CD4-positive, alpha-beta T cell treated with Interleukin-17A for 1 hour (primary cell): ENCODE measurements around the gene CHAF1A.

Experiments used
- DNase-seq: peaks from one replicate; pipeline ENCODE4 v3.0.0-alpha.2; 2020

Gene CHAF1A

DNA sequence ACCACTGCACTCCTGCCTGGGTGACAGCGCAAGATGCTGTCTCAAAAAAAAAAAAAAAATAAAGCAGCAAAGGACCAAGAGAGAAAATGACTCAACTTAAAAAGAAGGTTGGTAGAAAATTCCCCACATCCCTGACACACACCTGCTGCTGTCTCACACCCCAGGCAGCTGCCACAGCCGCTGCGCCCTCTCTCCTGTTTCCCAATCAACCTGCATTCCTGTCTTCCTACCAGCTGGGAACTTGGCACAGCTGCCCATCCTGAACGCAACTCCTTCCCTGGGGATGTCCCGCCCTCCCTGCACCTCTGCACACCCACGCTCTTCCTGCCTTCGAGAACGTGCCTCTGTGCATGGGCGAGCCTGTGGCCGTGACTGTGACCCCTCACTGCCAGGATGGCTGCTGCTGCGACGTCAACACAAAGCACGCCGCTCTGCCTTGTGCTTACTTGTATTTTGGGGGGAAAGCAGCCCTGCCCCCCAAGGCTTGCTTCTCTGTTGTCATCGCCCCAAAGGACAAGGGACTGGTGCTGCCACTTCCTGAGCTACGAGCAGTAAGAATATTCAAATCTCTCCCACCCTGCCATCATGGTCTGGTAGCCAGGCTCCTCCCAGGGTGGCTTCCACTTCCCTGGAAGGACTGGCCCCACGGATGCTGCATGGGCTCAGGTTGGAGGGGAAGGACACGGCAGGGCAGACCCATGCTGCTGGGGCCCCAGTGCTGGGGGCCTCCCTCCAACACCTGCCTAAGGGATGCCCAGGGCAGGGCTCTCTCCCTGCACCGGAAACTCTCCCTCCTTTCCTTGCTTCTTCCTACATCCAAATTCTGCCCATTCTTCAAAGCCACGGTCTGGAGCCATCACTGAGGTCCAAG, 22.8 kb upstream of the CHAF1A start:
- peak; percentile 28 for DNase-seq

DNA sequence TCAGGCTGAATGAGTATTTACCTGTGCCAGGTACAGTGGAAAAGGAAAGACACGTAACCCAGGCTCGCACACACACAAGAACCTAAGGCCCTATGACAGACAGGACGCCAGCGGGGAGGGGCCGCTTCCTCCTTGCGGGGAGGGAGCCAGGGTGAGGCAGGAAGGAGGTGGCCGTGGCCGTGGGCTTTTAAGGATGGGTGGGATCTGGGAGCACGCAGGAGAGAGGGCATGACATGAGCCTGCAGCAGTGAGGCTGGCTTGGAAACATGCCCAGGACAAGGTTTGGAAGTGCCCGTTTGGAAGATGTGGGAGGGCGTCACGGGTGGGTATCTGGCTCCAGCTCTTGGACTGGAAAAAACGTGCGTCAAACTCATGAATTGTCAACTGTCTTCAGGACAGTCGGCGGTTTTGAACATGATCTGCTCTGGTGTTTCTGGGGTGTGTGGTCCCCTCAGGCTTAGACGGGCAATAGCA, 22.1 kb upstream of the CHAF1A start:
- peak; percentile 66 for DNase-seq

DNA sequence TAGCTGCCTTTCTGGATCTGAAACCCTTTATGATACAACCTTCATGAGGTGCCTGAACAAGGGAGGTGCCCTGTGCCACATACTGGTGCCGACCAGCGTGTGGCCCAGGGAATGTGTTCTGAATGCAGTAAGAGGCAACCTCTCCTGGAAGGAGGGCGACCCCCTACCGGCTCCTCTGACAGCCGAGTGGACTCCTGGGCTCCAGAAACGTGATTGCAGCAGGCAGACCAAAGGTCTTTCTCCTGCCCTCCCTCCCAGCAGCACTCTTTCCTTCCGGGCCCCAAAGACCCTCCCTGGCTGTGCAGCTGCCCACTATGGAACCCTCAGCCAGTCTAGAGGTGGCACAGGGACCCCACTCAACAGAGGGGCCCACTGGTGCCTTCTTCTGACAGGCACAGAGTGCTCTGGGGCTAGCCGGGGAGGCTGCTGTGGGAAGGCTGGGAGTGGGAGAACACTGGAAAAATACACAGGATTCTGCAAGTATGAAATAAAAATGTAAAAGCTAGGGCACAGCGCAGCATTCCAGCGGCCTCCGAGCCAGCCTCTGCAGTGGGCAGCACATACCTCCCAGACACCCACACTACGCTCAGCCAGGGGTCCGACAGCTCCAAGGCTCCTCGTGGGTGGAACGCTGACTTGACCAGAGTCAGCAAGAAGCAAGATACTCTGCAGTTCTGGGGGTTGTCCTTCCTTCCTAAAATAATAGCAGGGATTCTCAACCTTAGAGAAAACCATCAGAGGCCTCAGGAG, 17.0 kb upstream of the CHAF1A start:
- no peak for DNase-seq

DNA sequence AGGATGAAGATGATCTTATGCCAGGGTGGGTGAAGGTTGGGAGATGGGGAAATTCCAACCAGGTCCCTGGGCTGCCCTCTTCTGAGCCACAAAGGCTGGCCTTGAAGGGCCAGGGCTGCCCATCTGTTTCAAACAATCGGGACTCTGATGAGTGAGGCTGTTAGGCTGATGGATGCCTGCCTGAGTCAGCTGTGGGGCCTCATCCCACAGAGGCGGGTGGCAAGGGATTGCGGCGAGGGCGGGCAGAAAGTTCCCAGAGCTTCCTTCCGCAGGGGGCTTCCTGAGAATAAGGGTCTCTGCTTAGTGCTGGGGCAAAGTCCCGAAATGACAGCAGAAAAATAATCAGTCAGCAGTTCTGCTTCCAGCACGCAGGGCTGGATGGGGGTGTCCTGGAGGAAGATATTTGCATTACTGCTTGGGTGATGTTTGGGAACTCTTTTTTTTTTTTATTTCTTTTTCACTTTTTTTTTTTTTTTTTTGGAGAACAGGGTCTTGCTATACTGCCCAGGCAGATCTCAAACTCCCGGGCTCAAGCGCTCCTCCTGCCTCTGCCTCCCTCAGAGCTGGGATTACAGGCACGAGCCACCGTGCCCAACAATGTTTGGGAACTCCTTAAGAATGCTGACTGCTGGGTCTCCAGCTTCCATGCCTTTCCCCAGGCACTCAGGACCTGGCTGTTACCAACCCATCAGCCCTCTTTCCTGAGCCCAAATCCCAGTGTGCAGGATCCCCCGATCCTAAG, 16.2 kb upstream of the CHAF1A start:
- DNase-seq: no peak

DNA sequence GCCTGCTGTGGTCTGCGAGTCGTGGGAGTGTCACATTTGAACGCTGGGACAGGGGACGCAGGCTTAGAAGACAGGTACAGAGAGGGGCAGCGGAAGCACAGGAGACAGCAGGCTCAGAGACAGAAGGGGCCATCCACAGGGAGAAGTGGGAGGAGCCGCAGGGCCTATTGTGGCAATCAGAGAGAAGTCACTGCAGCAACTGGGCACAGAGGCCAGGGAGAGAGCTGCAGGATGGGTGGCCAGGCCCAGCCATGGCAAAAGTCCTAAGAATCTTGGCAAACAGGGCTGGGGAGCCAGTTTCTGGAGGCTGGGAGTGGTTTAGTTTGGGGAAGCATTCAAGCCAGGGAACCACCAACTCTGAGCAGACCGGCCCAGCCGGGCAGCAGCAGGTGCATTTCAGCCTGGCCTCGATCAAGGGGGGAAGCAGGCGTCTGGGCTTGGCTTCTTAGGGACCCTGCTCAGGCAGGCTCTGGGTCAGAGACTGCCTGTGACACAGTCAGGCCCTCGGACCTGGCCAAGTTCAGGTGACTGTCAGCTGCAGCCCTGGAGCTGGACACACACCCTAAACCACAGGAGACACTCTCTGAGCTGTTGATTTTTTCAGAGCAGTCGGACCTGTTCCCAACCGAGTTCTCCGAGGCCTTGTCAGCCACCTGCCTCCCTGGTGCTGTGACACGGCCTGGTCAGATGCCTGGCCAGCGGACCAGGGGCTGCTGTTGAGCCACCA, 13.9 kb upstream of the CHAF1A start:
- no peak for DNase-seq

DNA sequence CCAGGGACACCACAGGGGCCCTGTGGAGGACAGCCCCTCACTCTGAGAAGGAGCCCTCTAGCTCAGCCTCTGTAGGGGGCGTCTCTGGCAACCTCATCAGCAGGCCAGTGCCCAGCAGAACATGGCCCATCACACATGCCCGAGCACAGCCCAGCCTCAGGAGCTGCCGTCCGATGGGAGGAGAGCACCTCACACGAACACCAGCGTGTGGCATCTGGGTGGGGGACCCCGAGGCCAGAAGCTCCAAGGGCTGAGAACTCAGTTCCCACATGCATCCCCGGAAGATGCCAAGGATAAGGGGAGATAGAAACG, 13.4 kb upstream of the CHAF1A start:
- no peak for DNase-seq

DNA sequence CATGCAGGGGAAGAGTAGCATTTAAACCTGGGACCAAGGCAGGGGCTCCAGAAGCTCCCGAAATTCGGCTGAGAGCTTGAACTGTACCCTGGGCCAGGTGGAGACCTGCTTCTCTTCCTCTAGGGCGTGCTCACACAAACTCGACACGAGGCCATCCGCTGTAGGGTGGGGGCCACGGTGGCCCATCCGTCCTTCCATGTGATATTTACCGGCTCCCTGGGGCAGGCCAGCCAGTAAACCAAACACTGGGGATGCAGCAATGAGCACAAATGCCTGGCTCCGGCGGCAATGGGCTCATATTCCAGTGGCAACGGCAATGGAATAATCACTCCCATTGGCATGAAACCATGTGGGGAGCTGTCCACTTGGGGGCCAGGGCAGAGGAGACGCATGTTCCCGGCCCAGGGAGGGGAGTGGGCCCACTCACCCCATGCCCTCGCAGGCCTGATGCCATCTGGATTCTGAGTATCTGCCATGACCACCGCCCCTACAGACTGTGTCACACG, 12.9 kb upstream of the CHAF1A start:
- DNase-seq: no peak

DNA sequence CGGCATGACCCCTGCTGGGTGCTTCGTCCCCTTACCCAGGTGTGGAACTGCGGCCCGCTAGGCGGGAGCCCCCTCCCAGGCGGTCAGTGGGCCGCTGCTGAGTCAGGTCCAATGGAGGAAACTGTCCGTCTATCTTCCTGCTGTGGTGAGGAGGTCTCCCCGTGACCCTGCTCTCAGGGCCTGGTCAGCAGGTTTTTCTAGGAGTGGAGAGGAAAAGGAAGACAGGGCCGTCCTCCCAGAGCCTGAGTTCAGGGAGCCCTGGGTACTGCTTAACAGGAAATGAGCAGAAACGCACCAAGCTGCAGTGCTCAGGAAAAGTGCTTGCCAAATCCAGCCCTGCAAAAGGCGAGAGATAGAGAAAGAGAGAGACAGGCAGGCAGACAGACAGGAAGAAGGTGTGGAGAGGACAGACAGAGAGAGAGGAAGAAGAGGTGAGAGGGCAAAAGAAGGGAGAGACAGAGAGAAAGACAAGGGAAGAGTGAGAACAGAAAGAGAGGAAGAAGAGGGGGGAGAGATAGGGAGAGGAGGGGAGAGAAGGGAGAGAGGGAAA, 12.3 kb upstream of the CHAF1A start:
- no peak for DNase-seq

DNA sequence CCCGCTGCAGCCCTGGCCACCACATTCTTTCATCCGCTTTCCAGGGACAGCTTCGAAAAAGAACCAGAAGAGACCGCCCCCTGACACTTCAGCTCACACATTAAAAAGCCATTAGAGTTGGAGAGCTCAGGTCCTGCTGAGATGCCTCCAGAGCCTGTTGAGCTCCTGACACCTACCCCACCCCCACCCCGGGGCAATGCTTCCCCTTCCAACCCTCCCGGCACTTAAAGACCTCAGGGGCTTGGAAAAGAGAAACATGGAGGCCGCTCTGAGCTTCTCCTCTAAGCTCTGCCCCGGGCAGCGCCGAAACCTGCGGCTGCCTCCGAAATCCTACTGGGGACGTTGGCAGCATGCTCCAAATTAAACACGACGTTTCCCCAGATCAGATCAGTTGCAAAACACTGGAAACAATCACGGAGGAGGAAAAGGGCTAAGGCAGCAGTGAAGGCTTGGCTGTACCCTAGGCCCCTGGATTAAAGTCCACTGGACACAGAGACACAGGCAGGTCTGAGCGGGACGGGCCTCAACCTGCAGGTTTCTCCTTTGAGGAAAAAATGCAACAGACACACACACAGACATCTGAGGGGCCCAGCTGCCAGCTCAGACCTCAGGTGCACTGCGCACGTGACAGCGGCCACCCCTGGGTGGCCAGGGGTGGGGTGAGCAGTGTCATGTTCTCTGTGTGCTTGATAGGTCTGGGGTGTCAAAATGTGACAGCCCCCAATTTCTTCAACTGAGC, 11.7 kb upstream of the CHAF1A start:
- no peak for DNase-seq

DNA sequence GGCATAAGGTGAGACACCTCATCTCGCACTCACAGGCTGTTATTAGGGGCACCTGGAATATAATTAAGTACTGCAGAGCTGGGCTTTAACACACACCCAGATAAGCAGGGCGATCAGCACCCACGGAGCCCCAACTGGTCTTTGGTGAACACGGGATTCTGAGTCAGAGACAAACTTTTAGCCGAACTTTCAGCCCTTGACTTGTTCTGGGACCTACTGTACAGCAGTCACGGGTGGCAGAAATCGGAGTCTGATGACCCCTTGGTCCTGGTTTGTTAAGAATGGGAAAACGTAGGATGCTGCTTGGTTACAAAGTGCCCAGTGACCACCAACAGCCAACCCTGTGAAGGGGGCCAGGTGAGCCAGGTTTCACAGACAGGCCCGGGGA, 11.1 kb upstream of the CHAF1A start:
- no peak for DNase-seq

DNA sequence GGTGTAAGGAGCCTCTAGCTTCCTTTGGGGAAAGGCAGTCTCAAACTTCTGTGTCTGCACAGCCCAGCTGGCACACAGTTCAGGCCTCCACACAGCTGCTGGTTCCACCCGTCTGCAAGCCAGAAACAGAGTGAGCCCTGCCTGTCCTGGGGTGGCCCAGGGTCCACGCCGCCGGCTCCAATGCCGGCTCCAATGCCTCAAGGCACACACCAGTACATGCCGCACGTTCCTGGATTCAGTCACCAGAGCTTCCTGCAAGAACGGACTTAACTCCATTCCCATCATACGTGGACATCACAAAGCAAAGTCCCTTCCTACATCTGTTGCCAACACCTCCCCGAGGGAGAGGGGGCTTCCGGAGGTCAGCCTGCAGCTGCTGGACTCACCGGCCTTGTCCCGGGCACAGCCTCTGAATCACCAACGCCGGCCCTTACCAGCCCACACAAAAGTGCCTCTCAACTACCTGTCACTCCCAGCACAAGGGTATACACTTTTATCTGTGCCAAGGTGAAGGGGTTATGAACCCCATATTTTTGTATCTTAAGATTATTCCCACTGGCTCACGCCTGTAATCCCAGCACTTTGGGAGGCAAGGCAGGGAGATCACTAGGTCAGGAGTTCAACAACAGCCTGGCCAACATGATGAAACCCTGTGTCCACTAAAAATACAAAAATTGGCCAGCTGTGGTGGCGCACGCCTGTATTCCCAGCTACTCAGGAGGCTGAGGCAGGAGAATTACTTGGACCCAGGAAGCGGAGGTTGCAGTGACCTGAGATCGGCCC, 10.5 kb upstream of the CHAF1A start:
- no peak for DNase-seq

DNA sequence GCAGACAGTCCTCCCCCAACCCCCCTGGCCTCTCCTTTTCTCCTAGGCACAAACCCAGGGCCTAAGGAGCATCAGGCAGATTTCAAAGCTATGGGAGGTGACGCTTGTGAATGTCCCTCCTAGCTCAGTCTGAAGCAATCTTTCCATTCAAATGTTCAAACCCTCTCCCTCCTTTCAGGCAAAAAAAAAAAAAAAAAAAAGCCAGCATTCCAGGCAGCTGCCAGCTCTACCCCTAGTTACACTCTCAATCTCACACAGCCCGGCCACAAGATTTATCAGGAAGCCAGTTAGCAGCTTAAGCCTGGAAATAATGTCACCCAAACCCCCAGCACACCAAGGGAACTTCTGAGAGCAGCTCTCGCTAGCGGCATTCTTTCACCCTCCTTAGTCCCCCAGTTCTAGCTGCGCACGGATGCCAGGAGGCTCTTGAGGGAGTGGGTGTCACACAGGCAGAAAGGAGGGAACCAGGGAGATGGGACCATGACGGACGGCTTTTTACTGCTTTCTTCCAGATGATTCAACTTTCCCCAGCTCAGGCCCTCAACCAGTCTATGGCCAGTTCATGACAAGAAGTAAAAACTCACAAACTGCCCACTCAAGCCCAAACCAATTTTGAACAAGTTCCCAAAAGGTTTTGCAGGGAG, 8.4 kb upstream of the CHAF1A start:
- no peak for DNase-seq

DNA sequence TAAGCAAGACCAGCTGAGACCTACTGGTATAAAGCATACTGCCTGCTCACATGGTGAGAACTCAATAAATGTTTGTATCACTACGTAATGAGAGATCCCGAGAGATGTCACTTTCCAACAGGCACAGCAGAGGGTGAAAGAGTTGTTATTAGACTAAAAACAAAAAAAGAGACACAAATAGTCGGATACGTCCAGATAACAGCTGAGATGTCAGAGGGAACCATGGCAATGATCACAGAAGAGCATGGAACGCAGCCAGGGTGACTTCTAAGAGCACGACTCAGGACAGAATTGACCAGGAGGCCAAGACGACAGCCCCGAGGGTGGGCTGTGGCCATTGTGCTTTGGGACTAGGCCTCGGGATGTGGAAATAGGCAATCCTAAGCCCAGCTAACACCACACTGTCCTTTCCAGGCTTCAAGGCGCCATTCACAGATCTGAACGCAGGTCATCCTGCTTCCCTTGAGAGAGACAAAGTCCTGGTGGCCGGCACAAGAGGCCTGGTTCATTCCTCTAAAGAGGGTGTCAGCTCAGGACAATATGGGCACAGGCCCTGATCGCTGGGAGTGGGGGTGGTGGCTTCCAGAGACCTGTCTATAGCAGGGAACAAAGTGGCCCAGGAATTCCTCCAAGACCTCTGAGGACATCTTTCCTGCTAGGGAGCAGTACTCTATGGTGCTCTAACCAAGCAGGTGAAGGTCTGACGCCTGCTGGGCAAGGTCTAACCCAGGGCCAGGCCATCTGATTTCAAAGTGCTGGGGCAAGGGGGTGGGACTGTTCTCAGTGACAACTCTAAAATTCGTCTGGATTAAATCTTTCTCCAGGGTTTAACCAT, 5.3 kb upstream of the CHAF1A start:
- no peak for DNase-seq

DNA sequence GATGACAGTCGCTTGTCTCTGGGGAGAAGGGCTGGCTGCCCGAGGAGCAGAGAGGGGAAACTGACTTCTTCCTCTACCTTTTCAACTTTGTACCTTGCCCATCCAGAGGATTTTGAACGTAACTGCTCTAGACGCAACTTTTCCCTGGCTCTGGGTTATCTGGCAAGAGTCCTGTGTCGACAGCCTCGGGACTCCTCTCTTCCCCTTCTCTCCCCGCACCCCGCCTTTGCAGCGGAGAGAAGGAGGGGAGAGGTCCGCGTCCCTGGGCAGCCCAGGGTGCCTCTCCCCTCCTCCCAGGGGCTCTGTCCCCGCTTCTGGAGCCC, 2.7 kb upstream of the CHAF1A start:
- no peak for DNase-seq

DNA sequence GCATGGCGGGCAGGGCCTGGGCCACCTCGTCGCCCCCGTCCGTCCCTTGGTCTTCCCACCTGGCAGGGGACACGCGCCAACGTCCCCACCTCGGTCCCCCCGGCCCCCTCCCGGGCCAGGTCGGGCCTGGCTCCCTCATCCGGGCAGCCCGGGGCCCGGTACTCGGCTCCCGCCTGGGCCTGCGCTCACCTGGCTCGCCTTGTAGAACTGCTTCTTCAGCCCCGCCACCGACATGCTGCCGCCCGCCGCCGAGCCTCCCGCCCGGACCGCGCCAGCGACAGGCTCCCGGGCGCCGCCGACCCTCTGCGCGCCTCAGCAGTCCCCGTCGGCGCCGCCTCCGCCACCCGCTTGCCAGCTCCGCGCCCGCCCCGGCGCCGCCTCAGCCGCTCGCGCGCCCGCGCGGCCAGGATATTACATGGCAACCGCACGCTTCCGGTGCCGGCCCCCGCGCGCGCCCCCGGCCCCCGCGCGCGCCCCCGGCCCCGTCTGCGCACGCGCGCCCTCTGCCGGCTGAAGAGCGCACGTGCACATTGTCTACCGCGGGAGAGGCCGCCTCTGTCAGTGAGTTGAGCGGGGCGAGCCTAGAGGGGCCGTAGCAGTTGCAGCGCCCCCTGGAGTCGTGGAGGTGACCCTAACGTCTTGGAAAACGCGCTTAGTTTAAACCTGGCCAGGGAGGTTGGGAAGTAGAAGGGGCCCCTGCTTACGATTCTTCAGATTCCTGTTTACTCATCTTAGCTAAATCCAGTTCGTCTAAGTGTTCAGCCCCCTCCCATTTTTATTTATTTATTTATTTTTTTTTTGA, 2.1 kb upstream of the CHAF1A start, which contains the start of gene SH3GL1:
Gene SH3GL1, minus strand, starts transcription at position 413 of the 802 bp plus-strand sequence. Its CDS starts 179 bp downstream, at position 234.
- DNase-seq: peak; percentile 92

DNA sequence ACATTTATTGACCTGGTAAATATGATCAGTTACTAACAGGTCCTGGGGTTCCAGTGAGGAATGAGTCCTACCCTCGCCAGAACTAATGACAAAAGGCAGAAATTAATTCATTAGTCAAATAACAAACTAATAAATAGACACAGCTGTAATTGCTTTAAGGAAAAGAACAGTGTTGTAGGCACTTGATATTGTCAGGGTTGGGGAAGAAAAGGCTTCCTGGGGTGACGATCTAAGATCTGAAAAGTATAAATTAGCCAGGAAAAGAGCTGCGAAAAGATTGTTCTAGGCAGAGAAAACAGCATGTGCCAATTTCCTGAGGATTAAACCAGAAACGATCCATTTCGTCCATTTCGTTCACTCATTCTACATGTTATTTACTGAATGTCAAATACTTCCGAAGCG, 670 bp upstream of the CHAF1A start:
- DNase-seq: no peak

DNA sequence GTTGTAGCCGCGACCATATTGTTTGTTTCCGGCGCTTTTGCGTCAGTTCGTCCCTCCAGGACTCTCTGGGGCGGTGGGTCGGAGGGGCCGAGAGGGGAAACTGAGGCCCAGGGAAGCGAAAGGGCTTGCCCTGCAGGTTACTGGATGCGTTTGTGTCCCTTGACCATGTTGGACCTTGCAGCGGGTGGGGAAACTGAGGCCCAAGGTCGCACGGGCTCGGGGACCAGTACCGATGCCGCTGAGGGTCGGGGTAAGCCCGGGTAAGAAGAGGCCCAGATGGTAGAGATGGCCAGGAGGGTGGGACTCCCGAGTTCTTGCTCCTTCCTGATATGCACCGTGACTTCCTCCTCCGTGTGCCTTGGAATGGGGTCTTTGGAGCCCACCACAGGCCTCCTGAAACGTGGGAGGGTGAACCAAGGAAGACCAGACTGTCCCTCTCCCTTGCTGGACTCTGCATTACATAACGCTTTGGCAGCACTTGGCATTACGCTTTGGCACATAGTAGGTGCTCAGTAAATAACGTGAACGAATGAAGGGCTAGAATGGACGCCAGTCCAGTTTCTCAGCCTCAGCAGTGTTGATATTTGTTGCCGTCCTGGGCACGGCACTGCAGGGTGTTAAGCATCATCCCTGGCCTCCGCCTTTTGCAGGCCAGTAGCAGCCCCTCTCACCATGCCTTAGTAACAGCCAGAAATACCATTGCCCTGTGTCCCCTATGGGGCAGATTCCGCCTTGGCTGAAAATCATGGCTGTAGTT, 743 bp downstream of the CHAF1A start:
- DNase-seq: no peak

DNA sequence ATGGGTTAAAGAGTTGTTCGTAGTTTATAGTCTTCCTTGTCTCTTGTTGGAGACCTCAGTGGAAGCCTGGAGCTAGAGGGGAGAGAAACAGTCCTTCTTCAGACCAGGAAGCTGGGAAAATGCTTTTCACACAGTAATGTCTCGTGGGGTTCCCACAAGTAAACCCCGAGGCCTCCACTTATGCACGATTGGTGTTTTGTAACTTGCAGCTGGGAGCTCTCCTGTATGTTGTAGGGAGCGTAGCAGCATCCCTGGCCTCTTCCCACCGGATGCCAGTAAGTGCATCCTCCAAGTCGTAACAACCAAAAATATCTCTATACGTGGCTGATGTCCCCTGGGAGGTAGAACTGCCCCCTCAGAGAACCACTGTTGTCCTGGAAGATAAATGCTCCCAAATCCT, 3.5 kb downstream of the CHAF1A start:
- DNase-seq: no peak
